ENCODE data around the gene NUDT12.

The NUDT12 gene

DNA sequence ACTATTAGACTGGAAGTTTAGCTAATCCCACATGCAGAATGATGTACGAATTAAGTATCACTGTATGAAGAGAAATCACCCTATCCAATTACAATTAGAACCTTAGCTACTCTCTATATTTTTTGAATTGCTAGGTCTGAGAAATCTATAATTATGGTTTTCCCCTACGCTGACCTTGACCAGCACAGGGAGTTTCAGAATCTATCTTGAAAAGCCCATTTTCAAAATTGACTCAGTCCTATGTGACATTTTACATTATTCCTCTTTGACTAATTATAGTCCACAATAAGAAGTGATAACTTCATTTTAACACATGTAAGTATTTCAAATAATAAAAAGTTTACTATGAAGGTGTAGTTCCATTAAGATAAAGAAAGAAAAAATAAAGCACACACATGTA lies 21.5 kb downstream of the NUDT12 start:
- DNase-seq (ENCODE audit: low read depth in 2 of 2) = no peak

DNA sequence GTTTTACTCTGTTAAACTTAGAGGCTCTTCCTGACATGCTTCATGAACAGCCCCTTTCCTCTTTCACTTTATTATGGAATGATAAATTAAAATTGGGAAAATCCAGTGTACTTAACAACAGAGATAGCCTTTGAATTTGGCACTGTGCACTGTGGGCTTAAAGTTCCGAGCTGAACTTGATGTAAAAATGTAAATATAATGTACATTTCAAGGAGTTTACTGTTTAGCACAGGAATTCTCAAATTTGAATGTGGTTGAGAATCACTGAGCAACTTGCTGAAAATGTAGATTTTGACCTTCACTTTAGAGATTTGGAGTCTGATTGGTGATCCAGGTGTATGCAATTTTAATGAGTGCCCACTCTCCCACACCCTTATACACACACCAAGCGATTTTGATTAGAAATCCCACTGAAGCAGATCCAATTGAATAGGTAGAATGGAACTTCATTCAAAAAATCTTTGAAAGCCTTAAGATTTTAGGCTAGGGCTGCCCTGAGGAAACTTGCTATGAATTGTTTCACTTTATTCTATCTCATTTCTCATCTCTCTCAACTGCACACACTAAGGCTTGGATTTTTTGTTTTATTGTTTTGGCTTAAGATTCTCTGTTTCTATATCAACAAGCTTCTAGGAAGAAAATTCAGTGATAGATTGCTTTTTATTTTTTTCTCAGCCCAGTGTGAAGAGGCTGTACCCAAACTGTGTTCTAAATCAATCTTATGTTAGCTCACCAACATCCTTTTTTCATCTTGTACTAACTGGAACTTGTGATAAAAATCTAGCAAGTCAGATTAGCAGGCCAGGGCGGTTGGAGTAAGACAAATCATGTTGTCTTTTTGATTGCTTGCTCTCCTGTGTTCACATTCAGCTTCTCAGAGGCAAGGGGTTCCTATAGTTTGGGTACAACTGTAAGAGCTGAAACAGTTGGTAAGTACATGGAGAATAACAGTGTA lies 22.9 kb downstream of the NUDT12 start:
- DNase-seq (ENCODE audit: low read depth in 2 of 2) = no peak

DNA sequence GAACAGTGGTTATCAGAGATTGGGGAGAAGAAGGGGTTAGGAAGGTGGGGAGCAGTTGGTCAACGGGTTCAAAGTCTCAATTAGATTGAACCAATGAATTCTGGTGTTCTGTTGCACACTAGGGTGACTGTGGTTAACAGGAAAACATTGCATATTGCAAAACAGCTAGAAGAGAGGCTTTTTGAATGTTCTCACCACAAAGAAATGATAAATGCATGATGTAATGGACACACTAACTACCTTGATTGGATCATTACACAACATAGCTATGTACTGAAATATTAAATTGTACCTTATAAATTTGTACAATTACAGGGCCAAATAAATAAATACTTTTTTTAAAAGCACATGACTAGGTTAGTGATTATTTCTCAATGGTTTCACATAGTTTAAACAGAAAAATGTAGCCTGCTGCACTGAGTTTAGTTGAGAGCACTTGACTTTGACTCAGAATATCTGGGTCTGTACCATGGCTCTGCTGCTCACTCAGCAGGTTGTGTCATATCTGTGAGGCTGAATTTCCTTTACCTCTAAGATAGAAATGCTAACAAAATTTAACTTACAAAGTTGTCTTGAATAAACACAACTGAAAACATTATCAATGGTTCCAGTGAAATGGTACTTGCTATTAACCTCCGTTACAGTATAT lies 30.4 kb downstream of the NUDT12 start:
- no peak for DNase-seq (ENCODE audit: low read depth in 2 of 2)

DNA sequence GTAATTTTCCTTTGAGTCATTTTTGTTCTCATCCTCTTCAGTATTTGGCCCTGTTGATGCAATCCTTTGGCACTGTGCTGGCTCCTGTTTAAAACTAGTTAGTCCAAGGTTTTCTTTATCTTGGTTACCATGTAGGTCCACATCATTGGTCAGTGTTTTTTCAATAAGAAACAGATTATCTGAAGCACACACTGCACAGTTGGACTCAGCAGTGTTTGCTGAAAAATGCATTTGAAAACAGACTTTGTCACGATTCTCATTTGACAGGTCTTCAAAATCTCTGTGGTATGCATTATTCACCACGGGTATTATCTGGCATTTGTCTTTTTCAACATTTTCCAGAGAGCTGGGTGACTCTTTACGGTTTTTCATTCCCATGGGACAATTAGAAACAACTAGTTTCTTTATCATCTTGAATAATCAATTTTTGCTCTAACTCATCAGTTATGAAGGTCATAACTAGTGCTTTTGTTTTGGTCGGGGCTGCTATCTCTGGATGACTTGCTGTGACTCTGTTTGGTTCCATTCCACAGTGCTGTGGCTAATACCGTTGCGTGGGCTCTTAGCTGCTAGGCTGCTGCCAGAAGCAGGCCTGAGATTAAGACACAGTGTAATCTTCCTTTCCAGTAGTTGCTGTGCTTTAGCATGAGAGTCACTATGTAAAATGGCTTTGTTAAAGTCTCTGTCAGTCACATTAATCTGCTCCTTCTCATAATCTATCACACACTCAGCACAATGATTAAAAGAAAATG lies 36.2 kb downstream of the NUDT12 start:
- no peak for DNase-seq (ENCODE audit: low read depth in 2 of 2)

DNA sequence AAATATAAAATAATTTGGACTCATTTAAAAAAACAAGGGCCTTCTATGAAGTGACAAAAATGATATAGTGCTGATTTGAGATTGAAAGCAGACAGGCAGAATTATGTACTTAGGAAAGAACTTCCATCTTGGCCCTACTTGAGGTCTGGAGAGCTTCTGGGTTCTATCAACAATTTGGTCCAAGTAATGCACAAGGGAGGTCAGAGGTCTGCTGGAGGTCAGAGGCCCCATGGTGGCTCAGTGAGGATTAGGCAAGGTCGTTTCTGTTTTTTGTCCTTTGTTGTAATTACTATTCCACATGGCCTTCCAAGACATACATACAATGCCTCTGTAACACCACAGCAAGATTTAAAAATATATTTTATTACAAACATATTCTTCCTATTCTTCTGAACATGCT lies 37.2 kb downstream of the NUDT12 start:
- DNase-seq (ENCODE audit: low read depth in 2 of 2) = no peak

DNA sequence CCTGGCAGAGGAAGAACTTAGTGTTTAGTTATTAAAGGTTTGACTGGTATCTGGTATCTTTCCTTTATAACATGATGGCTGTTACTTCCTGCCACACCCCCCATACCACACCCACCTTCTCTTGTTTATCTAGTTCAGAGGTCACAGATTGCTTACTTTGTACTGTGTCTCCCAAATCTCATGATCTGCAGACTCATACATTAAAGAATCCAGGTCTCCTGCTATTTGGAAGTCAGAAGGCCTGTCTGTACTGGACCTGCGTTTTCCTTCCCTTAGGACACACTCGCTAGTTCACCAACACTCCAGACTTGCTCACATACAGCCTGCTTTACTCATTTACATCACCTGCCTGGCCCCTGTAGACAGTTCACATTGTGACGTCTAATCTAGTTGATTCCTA lies 39.3 kb downstream of the NUDT12 start:
- no peak for DNase-seq (ENCODE audit: low read depth in 2 of 2)

DNA sequence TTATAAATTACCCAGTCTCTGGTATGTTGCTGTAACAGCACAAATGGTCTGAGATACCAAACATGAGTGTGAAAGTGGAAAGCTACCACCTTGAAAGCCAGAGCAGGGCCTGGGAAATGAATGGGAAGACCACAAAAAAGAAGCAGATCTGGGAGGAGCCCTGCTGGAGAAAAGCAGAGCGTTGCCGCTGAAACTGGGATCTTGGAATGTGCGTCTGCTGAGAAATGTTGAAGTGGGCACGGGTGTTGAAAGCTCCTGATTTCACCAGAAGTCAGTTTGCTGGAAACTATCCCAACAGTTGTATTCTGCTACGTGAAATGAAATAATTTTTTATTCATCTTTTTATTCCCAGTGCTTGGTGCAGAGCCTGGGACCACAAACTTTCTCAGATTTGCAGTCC lies 40.0 kb downstream of the NUDT12 start:
- no peak for DNase-seq (ENCODE audit: low read depth in 2 of 2)

DNA sequence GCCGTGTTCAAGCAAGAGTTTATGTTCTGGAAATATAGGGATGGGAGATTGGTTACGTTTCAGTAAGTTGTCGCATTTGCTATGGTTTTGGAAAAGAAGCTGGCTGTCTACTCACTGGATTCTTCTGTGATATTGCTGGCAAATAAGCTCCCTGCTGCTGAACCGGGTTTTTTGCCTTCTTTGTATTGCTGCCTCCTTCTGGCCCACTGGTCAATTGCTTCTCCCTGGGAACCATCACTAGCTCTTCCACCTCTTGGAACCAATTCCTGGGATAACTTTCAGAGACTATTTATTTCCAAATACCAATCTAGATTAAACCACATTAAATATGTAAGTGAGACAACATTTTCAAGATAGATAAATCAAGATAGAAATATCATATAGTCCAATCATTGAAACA lies 43.0 kb downstream of the NUDT12 start:
- DNase-seq (ENCODE audit: low read depth in 2 of 2) = no peak

DNA sequence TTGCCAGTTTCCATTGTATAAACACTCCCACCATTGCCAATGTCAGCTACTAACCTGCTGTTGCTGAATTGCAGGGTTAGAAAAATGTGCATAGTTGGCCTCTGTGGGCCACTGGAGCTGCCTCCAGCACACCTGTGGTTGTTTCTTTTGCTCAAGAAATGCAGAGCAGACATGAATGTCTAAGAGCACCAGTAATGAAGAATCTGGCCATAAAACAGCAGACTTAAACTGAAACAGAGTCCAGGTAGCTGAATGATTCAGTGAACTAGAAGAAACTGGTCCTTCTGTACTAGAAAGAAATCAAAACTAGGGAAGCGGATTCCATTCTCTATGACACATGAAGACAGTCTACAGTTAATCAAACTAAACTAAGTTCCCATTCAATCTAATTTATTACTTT lies 48.2 kb downstream of the NUDT12 start:
- no peak for DNase-seq (ENCODE audit: low read depth in 2 of 2)

DNA sequence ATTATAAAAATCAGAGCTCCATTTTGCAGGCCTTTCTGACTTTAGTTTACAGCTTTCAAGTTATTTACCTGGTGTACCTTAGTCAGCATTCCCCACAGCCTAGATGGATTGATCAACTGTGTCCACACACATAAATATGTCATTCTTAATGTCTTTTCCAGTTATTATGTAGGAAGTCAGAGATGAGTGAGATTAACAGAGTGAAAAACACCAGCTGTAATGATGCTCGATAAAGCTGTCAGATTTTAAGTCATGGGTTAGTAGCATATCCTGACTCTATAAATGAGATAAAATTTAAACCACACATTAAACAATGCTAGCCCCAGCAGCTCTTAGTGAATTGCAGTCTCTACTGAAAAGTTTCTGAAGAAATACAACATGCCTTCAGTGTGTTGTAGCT lies 48.9 kb downstream of the NUDT12 start:
- no peak for DNase-seq (ENCODE audit: low read depth in 2 of 2)

DNA sequence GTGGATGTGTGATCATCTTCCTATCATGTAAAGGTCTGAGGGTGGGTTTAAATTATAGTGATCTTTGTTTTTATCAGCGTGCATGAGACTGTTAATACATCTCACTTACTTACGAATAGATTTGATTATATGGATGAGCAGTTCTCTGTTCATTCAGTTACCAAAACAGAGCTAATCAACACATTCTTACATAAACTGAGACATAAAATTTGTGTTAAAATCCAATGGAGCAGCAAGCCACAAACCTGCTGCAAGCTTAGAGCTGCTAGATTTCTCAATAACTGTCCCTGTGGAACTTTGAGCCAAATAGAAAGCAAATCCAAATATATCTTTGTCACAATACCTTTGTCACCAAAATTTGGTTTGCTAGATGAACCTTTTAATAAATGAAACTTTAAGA lies 50.1 kb downstream of the NUDT12 start:
- no peak for DNase-seq (ENCODE audit: low read depth in 2 of 2)

DNA sequence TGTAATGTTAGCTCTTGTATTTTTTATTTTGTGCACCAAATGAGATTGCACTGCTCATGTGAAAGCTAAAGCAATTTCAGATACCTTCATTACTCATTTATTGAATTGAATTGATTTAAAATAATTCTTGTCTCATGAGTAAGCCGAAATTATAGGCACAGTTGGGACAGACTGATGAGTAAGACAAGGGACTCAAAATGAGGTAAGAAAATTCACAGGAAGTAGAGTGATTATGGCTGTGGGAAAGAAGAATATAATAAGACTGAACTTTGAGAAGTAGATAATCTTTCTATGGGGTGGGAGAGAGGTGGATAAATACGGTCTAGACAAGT lies 51.1 kb downstream of the NUDT12 start:
- DNase-seq (ENCODE audit: low read depth in 2 of 2) = no peak

DNA sequence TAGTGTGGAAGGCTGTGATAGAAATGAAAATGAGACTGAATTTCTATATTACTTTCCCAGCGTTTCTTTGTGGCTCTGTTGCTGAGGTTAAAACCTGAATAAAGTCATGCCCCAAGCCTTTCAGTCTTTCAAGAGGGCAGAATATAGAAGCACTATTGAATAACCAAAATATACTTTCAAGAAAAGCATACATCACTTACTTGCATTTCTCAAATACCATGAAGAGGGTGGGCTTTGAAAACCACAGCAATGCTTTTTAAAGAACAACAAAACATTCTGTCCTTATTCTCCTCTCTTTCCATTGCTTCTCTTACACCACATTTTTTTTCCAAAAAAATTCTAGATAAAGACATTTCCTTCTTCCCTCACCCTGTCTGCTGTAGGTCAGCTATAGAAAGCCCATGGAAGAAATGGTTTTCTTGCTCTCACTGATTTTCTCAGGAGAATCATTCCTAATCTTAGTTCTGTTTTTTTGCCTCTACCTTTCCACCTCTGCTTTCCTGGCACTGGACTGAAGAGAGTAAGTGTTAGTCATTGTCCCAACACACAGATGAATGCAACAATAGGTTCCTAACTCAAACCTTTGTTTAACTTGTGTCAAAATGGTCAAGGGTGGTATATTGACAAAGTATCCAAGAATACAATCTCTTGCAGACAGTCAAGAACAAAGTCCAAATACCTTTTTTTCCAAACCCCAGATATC lies 51.6 kb downstream of the NUDT12 start:
- no peak for DNase-seq (ENCODE audit: low read depth in 2 of 2)

DNA sequence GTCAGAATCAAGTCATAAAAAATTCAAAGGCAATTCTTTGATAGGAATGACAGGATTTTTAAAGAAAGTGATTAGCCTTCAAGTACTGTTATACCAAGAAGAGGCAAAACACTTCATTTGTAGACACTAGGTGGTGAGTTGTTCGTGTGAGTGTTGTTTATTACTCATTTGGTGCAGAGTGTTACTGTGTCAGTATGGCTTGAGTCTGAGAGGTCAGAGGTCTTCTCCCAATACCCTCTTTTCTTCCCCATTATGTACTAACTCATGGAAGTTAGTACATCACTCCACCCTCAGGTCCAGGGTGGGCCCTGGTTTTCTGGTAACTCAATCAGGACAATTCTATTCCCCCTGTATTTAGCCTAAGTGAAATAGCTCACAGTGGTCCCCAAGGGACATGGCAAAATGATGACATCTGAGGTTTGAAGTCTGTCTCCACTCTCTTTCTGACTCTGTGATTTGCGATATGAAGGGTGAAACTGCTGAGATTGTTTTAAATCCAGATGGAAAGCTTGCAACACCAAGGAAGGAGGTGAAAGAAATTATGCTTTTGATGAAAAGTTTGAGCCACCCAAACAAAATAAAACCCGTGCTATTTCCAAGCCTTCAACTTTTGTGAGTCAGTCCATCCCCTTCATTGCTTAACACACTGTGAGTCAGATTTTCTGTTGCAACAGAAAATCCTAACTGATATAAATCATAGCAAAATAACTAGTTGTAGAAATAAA lies 56.8 kb downstream of the NUDT12 start:
- no peak for DNase-seq (ENCODE audit: low read depth in 2 of 2)

DNA sequence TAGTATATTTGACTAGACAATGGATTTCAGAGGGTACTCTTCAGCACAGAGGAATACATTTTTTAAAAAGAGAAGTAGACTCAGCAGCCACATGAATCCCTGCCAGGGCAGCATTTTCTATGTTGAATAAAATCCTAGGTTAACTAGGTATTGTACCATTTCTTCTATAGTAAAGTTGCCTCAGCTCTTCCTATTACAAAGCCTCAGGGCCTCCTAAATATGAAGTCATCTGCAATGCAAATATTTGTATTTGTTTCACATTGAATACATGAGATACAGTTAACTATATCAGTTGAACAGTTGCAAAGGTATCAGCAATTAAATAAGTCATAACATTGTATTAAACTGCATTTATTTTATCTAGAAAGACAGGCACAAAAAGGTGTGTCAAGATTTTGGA lies 59.5 kb downstream of the NUDT12 start:
- no peak for DNase-seq (ENCODE audit: low read depth in 2 of 2)

DNA sequence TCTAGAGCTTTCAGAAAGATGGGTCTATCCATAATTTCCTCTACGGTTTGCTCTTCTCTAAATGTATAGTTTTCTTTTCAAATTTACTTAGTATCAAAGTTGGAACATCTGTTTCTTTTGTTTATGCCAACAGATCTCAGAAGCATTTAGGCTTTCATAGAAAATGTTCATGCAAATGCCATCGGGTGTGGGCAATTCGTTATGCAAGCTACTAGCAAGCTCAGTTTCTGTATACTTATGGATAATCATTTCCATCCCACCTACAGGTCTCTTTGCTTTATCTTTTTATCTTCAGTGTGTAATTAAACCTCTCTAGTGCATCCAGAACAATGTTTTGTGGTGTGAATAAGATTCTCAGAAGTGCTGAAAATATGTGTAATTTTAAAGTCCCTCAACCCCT lies 59.9 kb downstream of the NUDT12 start:
- no peak for DNase-seq (ENCODE audit: low read depth in 2 of 2)

All from stimulated activated CD8-positive, alpha-beta memory T cell treated with anti-CD3 and anti-CD28 coated beads, Interleukin-7, amount 100 ng/mL, for 4 hours (primary cell).